SU-DHL-6 (cell line): ENCODE data around the gene TMEM139.

ENCODE experiments used
- H2AFZ ChIP-seq: fragments of 200-600 bp; sonication (generic); 2 replicates; pipeline ENCODE4 v1.6.1; 2014; ENCODE audit warnings: low read depth, mild to moderate bottlenecking, moderate library complexity, mixed read lengths, antibody characterized with exemption, low read length; ENCODE audit not compliant: severe bottlenecking
- H3F3A ChIP-seq: fragments of 200-600 bp; shearing (Covaris generic); 2 replicates; pipeline ENCODE4 v1.6.0; 2016; ENCODE audit warnings: antibody characterized with exemption, mild to moderate bottlenecking; ENCODE audit not compliant: insufficient read depth
- H3K27ac ChIP-seq: fragments of 200-600 bp; sonication (generic); 2 replicates; pipeline ENCODE4 v1.5.1; 2016; ENCODE audit warnings: low read depth, mild to moderate bottlenecking, low read length, moderate library complexity, mixed read lengths
- H3K27me3 ChIP-seq: fragments of 200-600 bp; sonication (generic), shearing (Covaris generic); 2 replicates; pipeline ENCODE4 v1.6.0; 2014; ENCODE audit warnings: mild to moderate bottlenecking, low read length
- H3K36me3 ChIP-seq: fragments of 200-600 bp; sonication (generic); 2 replicates; pipeline ENCODE4 v1.6.1; 2014; ENCODE audit warnings: mild to moderate bottlenecking, low read length, mixed read lengths
- H3K4me2 ChIP-seq: fragments of 300-600, 200-600 bp; shearing (Covaris generic), sonication (generic); 2 replicates; pipeline ENCODE4 v1.6.0; 2014; ENCODE audit warnings: low read length, low read depth, mild to moderate bottlenecking; ENCODE audit not compliant: poor library complexity, severe bottlenecking
- H3K4me3 ChIP-seq: fragments of 200-600 bp; sonication (generic); 2 replicates; pipeline ENCODE4 v1.5.1; 2014; ENCODE audit warnings: antibody characterized with exemption, low read length, mild to moderate bottlenecking, mixed read lengths; ENCODE audit not compliant: insufficient read depth, poor library complexity, severe bottlenecking
- H3K79me2 ChIP-seq: fragments of 200-600 bp; sonication (generic); 2 replicates; pipeline ENCODE4 v1.6.1; 2014; ENCODE audit warnings: mild to moderate bottlenecking, low read length, moderate library complexity; ENCODE audit not compliant: insufficient read depth
- H3K9ac ChIP-seq: fragments of 200-600 bp; sonication (generic); 2 replicates; pipeline ENCODE4 v1.7.0; 2014; ENCODE audit warnings: mild to moderate bottlenecking, low read length
- H3K9me2 ChIP-seq: fragments of 200-600 bp; sonication (generic); replicated peaks from 2 replicates; pipeline ENCODE4 v1.6.1; 2014; ENCODE audit warnings: low read length; ENCODE audit not compliant: insufficient read depth
- H3K9me3 ChIP-seq: fragments of 200-600 bp; sonication (generic); 2 replicates; pipeline ENCODE4 v1.6.1; 2014; ENCODE audit warnings: low read length, mixed read lengths; ENCODE audit not compliant: insufficient read depth
- H4K20me1 ChIP-seq: fragments of 200-600 bp; sonication (generic); 2 replicates; pipeline ENCODE4 v1.6.1; 2014; ENCODE audit warnings: low read depth, mild to moderate bottlenecking, antibody characterized with exemption, low read length, moderate library complexity, mixed read lengths
- EZH2phosphoT487 ChIP-seq: fragments of 200-600 bp; sonication (generic), shearing (Covaris generic); conservative IDR thresholded peaks from 2 replicates; pipeline ENCODE4 v1.6.1; 2018; ENCODE audit warnings: mild to moderate bottlenecking, antibody characterized with exemption, low read length, moderate library complexity, mixed read lengths
- TF ChIP-seq, protein P1 (sequence below): fragments of 200-600 bp; sonication (generic); IDR thresholded peaks from one replicate; pipeline ENCODE4 v1.5.1; 2017; ENCODE audit warnings: antibody characterized with exemption, mild to moderate bottlenecking, low read length, moderate library complexity; ENCODE audit not compliant: insufficient read depth, poor library complexity, severe bottlenecking

Gene TMEM139

DNA sequence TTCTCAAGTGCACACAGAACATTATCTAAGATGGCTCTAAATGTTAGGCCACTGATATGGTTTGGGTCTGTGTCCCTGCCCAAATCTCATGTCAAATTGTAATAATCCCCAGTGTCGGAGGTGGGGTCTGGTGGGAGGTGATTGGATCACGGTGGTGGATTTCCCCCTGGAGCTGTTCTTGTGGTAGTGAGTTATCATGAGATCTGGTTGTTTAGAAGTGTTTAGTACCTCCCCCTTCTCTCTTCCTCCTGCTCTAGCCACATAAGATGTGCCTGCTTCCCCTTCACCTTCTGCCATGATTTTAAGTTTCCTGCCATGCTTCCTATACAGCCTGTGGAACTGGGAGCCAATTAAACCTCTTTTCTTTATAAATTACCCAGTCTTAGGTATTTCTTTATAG lies 32.8 kb upstream of the TMEM139 start:
- H4K20me1 ChIP-seq: no peaks in the 10 kb centered on the region
- H3K27me3 ChIP-seq: no peaks in the 10 kb centered on the region
- no peaks in the 10 kb centered on the region for H3K9me3 ChIP-seq
- H3K9me2 ChIP-seq: no peaks in the 10 kb centered on the region
- no peak overlapping the region for H3K4me3 ChIP-seq
- no peak overlapping the region for H3K9ac ChIP-seq
- no peaks in the 10 kb centered on the region for H3F3A ChIP-seq
- no peak overlapping the region for H3K4me2 ChIP-seq
- no peaks in the 10 kb centered on the region for H3K79me2 ChIP-seq
- no peak overlapping the region for H2AFZ ChIP-seq
- H3K27ac ChIP-seq: no peak overlapping the region
- no peaks in the 10 kb centered on the region for H3K36me3 ChIP-seq
- TF ChIP-seq EZH2phosphoT487: no peak
- TF ChIP-seq, protein P1, sequence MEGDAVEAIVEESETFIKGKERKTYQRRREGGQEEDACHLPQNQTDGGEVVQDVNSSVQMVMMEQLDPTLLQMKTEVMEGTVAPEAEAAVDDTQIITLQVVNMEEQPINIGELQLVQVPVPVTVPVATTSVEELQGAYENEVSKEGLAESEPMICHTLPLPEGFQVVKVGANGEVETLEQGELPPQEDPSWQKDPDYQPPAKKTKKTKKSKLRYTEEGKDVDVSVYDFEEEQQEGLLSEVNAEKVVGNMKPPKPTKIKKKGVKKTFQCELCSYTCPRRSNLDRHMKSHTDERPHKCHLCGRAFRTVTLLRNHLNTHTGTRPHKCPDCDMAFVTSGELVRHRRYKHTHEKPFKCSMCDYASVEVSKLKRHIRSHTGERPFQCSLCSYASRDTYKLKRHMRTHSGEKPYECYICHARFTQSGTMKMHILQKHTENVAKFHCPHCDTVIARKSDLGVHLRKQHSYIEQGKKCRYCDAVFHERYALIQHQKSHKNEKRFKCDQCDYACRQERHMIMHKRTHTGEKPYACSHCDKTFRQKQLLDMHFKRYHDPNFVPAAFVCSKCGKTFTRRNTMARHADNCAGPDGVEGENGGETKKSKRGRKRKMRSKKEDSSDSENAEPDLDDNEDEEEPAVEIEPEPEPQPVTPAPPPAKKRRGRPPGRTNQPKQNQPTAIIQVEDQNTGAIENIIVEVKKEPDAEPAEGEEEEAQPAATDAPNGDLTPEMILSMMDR: no peak

DNA sequence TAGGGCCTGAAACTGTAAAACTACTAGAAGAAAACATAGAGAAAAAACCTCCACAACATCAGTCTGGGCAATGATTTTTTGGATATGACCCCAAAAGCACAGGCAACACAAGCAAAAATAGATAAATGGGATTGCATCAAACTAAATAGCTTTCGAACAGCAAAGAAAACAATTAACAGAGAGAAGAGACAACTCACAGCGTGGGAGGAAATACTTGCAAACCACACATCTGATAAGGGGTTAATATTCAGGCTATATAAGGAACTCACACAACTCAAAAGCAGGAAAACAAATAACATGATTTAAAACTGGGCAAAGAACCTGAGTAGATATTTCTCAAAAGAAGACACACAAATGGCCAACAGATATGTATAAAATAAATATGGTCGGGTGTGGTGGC lies 29.2 kb upstream of the TMEM139 start:
- no peak overlapping the region for H3K4me2 ChIP-seq
- H3K9me2 ChIP-seq: no peaks in the 10 kb centered on the region
- no peak overlapping the region for H3K27ac ChIP-seq
- no peaks in the 10 kb centered on the region for H3K79me2 ChIP-seq
- no peak overlapping the region for H2AFZ ChIP-seq
- H3K4me3 ChIP-seq: no peak overlapping the region
- H3K27me3 ChIP-seq: no peaks in the 10 kb centered on the region
- no peaks in the 10 kb centered on the region for H3K36me3 ChIP-seq
- no peak overlapping the region for H3K9ac ChIP-seq
- no peaks in the 10 kb centered on the region for H4K20me1 ChIP-seq
- no peaks in the 10 kb centered on the region for H3K9me3 ChIP-seq
- H3F3A ChIP-seq: no peaks in the 10 kb centered on the region
- TF ChIP-seq, protein P1: no peak
- no peak for TF ChIP-seq EZH2phosphoT487

DNA sequence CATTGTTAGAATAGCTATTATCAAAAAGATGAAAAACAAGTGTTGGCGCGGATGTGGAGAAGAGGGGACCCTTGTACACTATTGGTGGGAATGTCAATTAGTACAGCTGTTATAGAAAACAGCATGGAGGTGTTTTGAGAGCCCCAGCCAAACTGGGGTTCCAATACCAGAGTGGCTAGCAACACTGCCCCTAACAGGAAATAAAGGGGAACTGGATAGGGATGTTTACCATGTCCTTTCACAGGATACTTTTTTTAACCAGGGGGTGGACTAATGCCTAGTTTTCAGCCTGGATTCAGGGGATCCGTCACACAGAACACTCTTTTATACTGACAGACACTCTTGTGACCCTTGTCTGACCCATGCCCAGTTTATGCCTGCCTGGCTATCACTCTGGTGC lies 28.4 kb upstream of the TMEM139 start:
- Histone ChIP-seq H3K9ac (no peak overlapping the region), H3K27ac (no peak overlapping the region), H3K4me2 (no peak overlapping the region), H3K9me2 (no peaks in the 10 kb centered on the region), H4K20me1 (no peaks in the 10 kb centered on the region), H3K9me3 (no peaks in the 10 kb centered on the region), H3K36me3 (no peaks in the 10 kb centered on the region), H3K27me3 (no peaks in the 10 kb centered on the region), H2AFZ (no peak overlapping the region), H3K4me3 (no peak overlapping the region), H3F3A (no peaks in the 10 kb centered on the region), H3K79me2 (no peaks in the 10 kb centered on the region)
- TF ChIP-seq, protein P1: no peak
- no peak for TF ChIP-seq EZH2phosphoT487
